Loucy (cell line): ENCODE results near the gene BCL3.
"Not testable (repeated sequence)": the region's sequence is repeated elsewhere in the genome, so short reads cannot be mapped to it uniquely, and the experiment has no call there.

Source experiments
- H2AFZ ChIP-seq: fragments of 200-600 bp; sonication (generic); 2 replicates; pipeline ENCODE4 v1.6.0; 2016; ENCODE audit warnings: antibody characterized with exemption, mild to moderate bottlenecking, low read length, moderate library complexity
- H3F3A ChIP-seq: fragments of 200-600 bp; 2 replicates; pipeline ENCODE4 v1.6.0; 2016; ENCODE audit warnings: antibody characterized with exemption, low read depth, mild to moderate bottlenecking
- H3K27me3 ChIP-seq: fragments of 200-600 bp; sonication (generic); 2 replicates; pipeline ENCODE4 v1.6.1; 2014; ENCODE audit warnings: low read length, mild to moderate bottlenecking; ENCODE audit not compliant: insufficient read depth, poor library complexity, severe bottlenecking
- H3K36me3 ChIP-seq: fragments of 200-600 bp; sonication (generic); 2 replicates; pipeline ENCODE4 v1.6.1; 2016; ENCODE audit warnings: low read length; ENCODE audit not compliant: insufficient read depth
- H3K4me1 ChIP-seq: fragments of 200-600 bp; sonication (generic); 2 replicates; pipeline ENCODE4 v1.5.1; 2014; ENCODE audit warnings: low read length, mild to moderate bottlenecking; ENCODE audit not compliant: insufficient read depth, poor library complexity, severe bottlenecking
- H3K4me2 ChIP-seq: fragments of 200-600 bp; sonication (generic); 2 replicates; pipeline ENCODE4 v1.6.0; 2014; ENCODE audit warnings: antibody characterized with exemption, low read length, low read depth, mild to moderate bottlenecking; ENCODE audit not compliant: poor library complexity, severe bottlenecking
- H3K4me3 ChIP-seq: fragments of 200-600 bp; sonication (generic); 2 replicates; pipeline ENCODE4 v1.5.1; 2014; ENCODE audit warnings: low read length, mild to moderate bottlenecking, mixed read lengths; ENCODE audit not compliant: poor library complexity, severe bottlenecking
- H3K79me2 ChIP-seq: fragments of 200-600 bp; sonication (generic); 2 replicates; pipeline ENCODE4 v1.6.1; 2014; ENCODE audit warnings: low read length; ENCODE audit not compliant: insufficient read depth
- H3K9ac ChIP-seq: fragments of 200-600 bp; sonication (generic); 2 replicates; pipeline ENCODE4 v1.6.0; 2014; ENCODE audit warnings: mild to moderate bottlenecking, low read depth, low read length, moderate library complexity; ENCODE audit not compliant: poor library complexity, severe bottlenecking
- H3K9me2 ChIP-seq: fragments of 200-600 bp; sonication (generic); replicated peaks from 2 replicates; pipeline ENCODE4 v1.6.1; 2016; ENCODE audit warnings: low read depth, low read length, mixed read lengths
- H3K9me3 ChIP-seq: fragments of 200-600 bp; sonication (generic); 2 replicates; pipeline ENCODE4 v1.6.1; 2014; ENCODE audit warnings: mild to moderate bottlenecking, antibody characterized with exemption, low read length, low read depth; ENCODE audit not compliant: insufficient read depth
- H4K20me1 ChIP-seq: fragments of 200-600 bp; sonication (generic); 2 replicates; pipeline ENCODE4 v1.6.0; 2014; ENCODE audit warnings: antibody characterized with exemption, low read length, mild to moderate bottlenecking; ENCODE audit not compliant: insufficient read depth, poor library complexity, severe bottlenecking
- EZH2phosphoT487 ChIP-seq: fragments of 200-600 bp; IDR thresholded peaks from 2 replicates; pipeline ENCODE4 v1.6.1; 2018; ENCODE audit warnings: antibody characterized with exemption, mild to moderate bottlenecking, moderate library complexity, borderline replicate concordance
- TF ChIP-seq, protein P1 (sequence below): fragments of 200-600 bp; sonication (generic); conservative IDR thresholded peaks from 2 replicates; pipeline ENCODE4 v1.5.1; 2014; ENCODE audit warnings: mild to moderate bottlenecking, antibody characterized with exemption, low read length

BCL3 gene

DNA sequence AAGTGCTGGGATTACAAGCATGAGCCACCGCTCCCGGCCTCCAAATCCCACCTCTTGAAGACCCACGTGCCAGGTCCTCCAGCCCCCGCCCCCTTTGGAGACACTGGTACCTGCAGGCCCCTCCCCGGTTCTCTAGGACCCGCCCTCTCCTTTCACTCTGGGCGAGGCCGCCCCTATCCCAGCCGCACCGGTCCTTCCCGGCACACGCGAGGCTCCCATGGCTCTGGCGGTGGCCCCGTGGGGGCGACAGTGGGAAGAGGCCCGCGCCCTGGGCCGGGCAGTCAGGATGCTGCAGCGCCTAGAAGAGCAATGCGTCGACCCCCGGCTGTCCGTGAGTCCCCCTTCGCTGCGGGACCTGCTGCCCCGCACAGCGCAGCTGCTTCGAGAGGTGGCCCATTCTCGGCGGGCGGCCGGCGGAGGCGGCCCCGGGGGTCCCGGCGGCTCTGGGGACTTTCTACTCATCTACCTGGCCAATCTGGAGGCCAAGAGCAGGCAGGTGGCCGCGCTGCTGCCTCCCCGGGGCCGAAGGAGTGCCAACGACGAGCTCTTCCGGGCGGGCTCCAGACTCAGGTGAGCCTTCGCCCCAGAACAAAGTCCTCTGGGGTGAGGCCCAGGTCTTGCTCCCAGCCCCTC, 29.3 kb downstream of the BCL3 start, which contains the start of gene CBLC:
TSS of gene CBLC (plus strand) at position 176 of the 633 bp plus-strand sequence. CDS start at position 218, 42 bp downstream.
- H3K4me2 ChIP-seq: no peak within 1 kb of the TSS
- H3K9me2 ChIP-seq: no peaks in the 10 kb centered on the region
- no peaks in the 10 kb centered on the region for H3K79me2 ChIP-seq
- H3K9me3 ChIP-seq: no peaks in the 10 kb centered on the region
- no peak within 1 kb of the TSS for H3K9ac ChIP-seq
- no peaks in the 10 kb centered on the region for H3F3A ChIP-seq
- no peaks in the 10 kb centered on the region for H3K27me3 ChIP-seq
- H3K4me3 ChIP-seq: no peak within 1 kb of the TSS
- no peaks in the 10 kb centered on the region for H4K20me1 ChIP-seq
- H3K4me1 ChIP-seq: no peaks in the 10 kb centered on the region
- no peak within 1 kb of the TSS for H2AFZ ChIP-seq
- no peak for TF ChIP-seq EZH2phosphoT487
- TF ChIP-seq, protein P1, sequence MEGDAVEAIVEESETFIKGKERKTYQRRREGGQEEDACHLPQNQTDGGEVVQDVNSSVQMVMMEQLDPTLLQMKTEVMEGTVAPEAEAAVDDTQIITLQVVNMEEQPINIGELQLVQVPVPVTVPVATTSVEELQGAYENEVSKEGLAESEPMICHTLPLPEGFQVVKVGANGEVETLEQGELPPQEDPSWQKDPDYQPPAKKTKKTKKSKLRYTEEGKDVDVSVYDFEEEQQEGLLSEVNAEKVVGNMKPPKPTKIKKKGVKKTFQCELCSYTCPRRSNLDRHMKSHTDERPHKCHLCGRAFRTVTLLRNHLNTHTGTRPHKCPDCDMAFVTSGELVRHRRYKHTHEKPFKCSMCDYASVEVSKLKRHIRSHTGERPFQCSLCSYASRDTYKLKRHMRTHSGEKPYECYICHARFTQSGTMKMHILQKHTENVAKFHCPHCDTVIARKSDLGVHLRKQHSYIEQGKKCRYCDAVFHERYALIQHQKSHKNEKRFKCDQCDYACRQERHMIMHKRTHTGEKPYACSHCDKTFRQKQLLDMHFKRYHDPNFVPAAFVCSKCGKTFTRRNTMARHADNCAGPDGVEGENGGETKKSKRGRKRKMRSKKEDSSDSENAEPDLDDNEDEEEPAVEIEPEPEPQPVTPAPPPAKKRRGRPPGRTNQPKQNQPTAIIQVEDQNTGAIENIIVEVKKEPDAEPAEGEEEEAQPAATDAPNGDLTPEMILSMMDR: no peak
- no peaks in the 10 kb centered on the region for H3K36me3 ChIP-seq

DNA sequence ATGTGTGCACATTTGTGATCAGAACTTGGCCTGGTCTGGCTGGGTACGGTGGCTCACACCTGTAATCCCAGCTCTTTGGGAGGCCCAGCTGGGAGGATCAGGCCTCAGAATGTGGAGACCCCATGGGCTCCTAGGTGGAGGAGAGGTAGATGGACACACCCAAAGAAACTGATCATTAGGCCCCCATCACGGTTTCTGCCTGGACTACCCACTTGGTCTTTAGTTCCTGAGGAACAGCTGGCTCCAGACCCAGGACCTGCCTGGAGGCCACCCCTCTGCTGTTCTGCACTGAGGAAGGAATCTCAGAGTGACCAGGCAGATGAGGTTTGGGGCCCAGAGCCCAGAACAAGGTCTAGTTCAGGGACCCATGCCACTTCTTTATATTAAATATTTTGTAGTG, 30.6 kb downstream of the BCL3 start:
- Histone ChIP-seq H3F3A (no peaks in the 10 kb centered on the region), H2AFZ (no peak overlapping the region), H3K4me3 (no peak overlapping the region), H3K9ac (no peak overlapping the region), H3K79me2 (no peaks in the 10 kb centered on the region), H3K4me1 (no peaks in the 10 kb centered on the region), H3K9me3 (no peaks in the 10 kb centered on the region), H3K36me3 (no peaks in the 10 kb centered on the region), H3K9me2 (no peaks in the 10 kb centered on the region), H3K4me2 (no peak overlapping the region), H4K20me1 (no peaks in the 10 kb centered on the region), H3K27me3 (no peaks in the 10 kb centered on the region)
- TF ChIP-seq EZH2phosphoT487: no peak

DNA sequence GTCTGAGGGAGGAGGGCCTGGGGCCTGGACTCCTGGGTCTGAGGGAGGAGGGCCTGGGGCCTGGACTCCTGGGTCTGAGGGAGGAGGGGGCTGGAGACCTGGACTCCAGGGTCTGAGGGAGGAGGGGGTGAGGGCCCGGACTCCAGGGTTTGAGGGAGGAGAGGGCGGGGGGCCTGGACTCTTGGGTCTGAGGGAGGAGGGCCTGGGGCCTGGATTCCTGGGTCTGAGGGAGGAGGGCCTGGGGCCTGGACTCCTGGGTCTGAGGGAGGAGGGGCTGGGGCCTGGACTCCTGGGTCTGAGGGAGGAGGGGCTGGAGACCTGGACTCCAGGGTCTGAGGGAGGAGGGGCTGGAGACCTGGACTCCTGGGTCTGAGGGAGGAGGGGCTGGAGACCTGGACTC, 33.2 kb downstream of the BCL3 start:
- H3K36me3 ChIP-seq, H3K9ac ChIP-seq, H3K4me2 ChIP-seq, H3K27me3 ChIP-seq, H3K4me1 ChIP-seq, H3F3A ChIP-seq, H3K9me3 ChIP-seq, H3K4me3 ChIP-seq, H2AFZ ChIP-seq, H4K20me1 ChIP-seq, H3K9me2 ChIP-seq, H3K79me2 ChIP-seq: not testable (repeated sequence)

DNA sequence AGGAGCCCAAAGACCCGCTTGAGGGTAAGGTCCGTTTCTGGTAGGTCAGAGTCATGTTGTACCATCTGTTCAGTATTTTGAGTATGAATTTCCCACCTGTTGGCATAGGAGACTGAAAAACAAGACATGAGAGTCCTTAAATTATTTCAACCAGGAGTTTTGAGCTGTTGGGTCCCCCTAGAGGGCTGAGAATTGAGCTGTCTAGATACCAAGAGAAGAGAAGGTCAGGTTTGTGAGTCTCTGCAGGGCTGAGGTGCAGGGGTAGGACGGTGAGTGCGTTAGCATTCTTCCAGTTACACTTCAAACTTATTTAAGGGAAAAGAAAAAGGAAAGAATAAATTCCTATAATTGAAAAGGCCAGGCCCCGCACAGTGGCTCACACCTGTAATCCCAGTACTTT, 34.2 kb downstream of the BCL3 start:
- Histone ChIP-seq H3K9ac (no peak overlapping the region), H3K9me3 (no peaks in the 10 kb centered on the region), H3K9me2 (no peaks in the 10 kb centered on the region), H3K27me3 (no peaks in the 10 kb centered on the region), H3F3A (no peaks in the 10 kb centered on the region), H4K20me1 (no peaks in the 10 kb centered on the region), H3K4me2 (no peak overlapping the region), H3K4me3 (no peak overlapping the region), H3K36me3 (no peaks in the 10 kb centered on the region), H3K79me2 (no peaks in the 10 kb centered on the region), H3K4me1 (no peaks in the 10 kb centered on the region), H2AFZ (no peak overlapping the region)
- TF ChIP-seq, protein P1: 0 out of 2 replicates have a peak, but pooled peaks have one; percentile 21
- TF ChIP-seq EZH2phosphoT487: no peak
